ENCODE measurements around the gene PRRX2.
"Not testable (repeated sequence)": the region's sequence is repeated elsewhere in the genome, so short reads cannot be mapped to it uniquely, and the experiment has no call there.

Gene PRRX2

GRCh38 chr9:129655154-129655553, 10.3 kb upstream of the PRRX2 start:
- DNase-seq, result no peak

- no peak for DNase-seq
Measured at GRCh38 chr9:129655696-129656095, 9.8 kb upstream of the PRRX2 start.

GRCh38 chr9:129656795-129657390, 8.6 kb upstream of the PRRX2 start:
- no peak for DNase-seq

GRCh38 chr9:129661029-129661428, 4.4 kb upstream of the PRRX2 start:
- no peak for DNase-seq

GRCh38 chr9:129662239-129662638, 3.2 kb upstream of the PRRX2 start:
- not testable (repeated sequence) for DNase-seq

GRCh38 chr9:129664746-129665388, 580 bp upstream of the PRRX2 start:
- no peak for DNase-seq

GRCh38 chr9:129665814-129666520, 520 bp downstream of the PRRX2 start:
- DNase-seq, result no peak

- no peak for DNase-seq
Measured at GRCh38 chr9:129666575-129666974, 1.1 kb downstream of the PRRX2 start.

- no peak for DNase-seq
Measured at GRCh38 chr9:129667378-129667777, 1.9 kb downstream of the PRRX2 start.

- no peak for DNase-seq
Measured at GRCh38 chr9:129667850-129668249, 2.4 kb downstream of the PRRX2 start.

- no peak for DNase-seq
Measured at GRCh38 chr9:129669141-129669718, 3.8 kb downstream of the PRRX2 start.

- DNase-seq, result no peak
Measured at GRCh38 chr9:129669946-129670345, 4.5 kb downstream of the PRRX2 start.

- DNase-seq, result no peak
Measured at GRCh38 chr9:129671065-129671464, 5.6 kb downstream of the PRRX2 start.

GRCh38 chr9:129671519-129671918, 6.1 kb downstream of the PRRX2 start:
- no peak for DNase-seq

- DNase-seq, result no peak
Measured at GRCh38 chr9:129672702-129673101, 7.3 kb downstream of the PRRX2 start.

GRCh38 chr9:129673602-129674001, 8.2 kb downstream of the PRRX2 start:
- DNase-seq, result no peak

- no peak for DNase-seq
Measured at GRCh38 chr9:129674229-129674628, 8.8 kb downstream of the PRRX2 start.

GRCh38 chr9:129675620-129676019, 10.2 kb downstream of the PRRX2 start:
- DNase-seq, result no peak

GRCh38 chr9:129676287-129676686, 10.8 kb downstream of the PRRX2 start:
- no peak for DNase-seq

- DNase-seq, result no peak
Measured at GRCh38 chr9:129676975-129677374, 11.5 kb downstream of the PRRX2 start.

- DNase-seq, result no peak
Measured at GRCh38 chr9:129677456-129677855, 12.0 kb downstream of the PRRX2 start.

- DNase-seq, result no peak
Measured at GRCh38 chr9:129678844-129679243, 13.4 kb downstream of the PRRX2 start.

GRCh38 chr9:129679537-129679936, 14.1 kb downstream of the PRRX2 start:
- DNase-seq, result no peak

GRCh38 chr9:129681924-129682323, 16.5 kb downstream of the PRRX2 start:
- no peak for DNase-seq
